ENCODE measurements around the gene CDH8. TPM values are rescaled to one million over a fixed set of nuclear protein-coding genes. Genes with fewer than 3 reads are reported as not detected.

Gene CDH8
- total and polyA plus RNA-seq, 2 of the 4 experiments (the other 2 are of a cell fraction) = not detected

GRCh38 chr16:61987474-61988012 is 48.7 kb downstream of the CDH8 start:
- ATAC-seq (ENCODE audit: low read depth) = no peak
- H4K91ac ChIP-seq (ENCODE audit: insufficient read depth, low read depth, low read length) = no peak overlapping the region
- H3K9me3 ChIP-seq (ENCODE audit: control insufficient read depth, insufficient read depth, low read length) = peaks cover 3% of the 10 kb centered on the region
- no peaks in the 10 kb centered on the region for H3K36me3 ChIP-seq (ENCODE audit: control insufficient read depth, insufficient read depth, low read length)
- H2BK20ac ChIP-seq (ENCODE audit: low read depth, low read length) = no peak overlapping the region
- WGBS, 2 experiments (ENCODE audit: extremely low coverage in 2 of 2, insufficient read length in 1 of 2) = no CpG with 5 or more reads among the region's 6 CpGs
- POLR2A ChIA-PET (ENCODE audit: unreplicated experiment) = no interaction called here
- no peak overlapping the region for H2AFZ ChIP-seq (replicated peaks; ENCODE audit: low read length, poor library complexity)
- H2AK5ac ChIP-seq (ENCODE audit: low read depth, low read length) = no peak overlapping the region
- no peak overlapping the region for H2BK120ac ChIP-seq (ENCODE audit: low read depth, low read length)
- in situ Hi-C loops (cut with MboI; ENCODE audit: low sequenced_read_pairs) = no loop called here
- H3K14ac ChIP-seq (replicated peaks; ENCODE audit: low read depth, low read length) = no peak overlapping the region
- no peak overlapping the region for H3K9ac ChIP-seq (ENCODE audit: low read depth, low read length)
- H3K27ac ChIP-seq (ENCODE audit: insufficient read depth, low read length) = no peak overlapping the region
- H3K4me3 ChIP-seq (ENCODE audit: insufficient read depth, low read depth, low read length) = no peak overlapping the region
- H3K18ac ChIP-seq (ENCODE audit: low read depth, low read length) = no peak overlapping the region
- no peak for DNase-seq
- no peak overlapping the region for H2BK15ac ChIP-seq (ENCODE audit: low read depth, low read length)
- H3K4ac ChIP-seq (ENCODE audit: low read depth, low read length) = no peak overlapping the region
- no peaks in the 10 kb centered on the region for H3K9me1 ChIP-seq (ENCODE audit: insufficient read depth, low read length)
- H3K79me1 ChIP-seq (ENCODE audit: low read depth in 1 of 2, low read length in 2 of 2) = no peaks in the 10 kb centered on the region
- no peak for TF ChIP-seq CHD1 (IDR thresholded peaks at IDR 0.05; ENCODE audit: low read depth, low read length)
- TF ChIP-seq RFX5 (IDR thresholded peaks at IDR 0.05; ENCODE audit: low read depth, low read length) = no peak
- TF ChIP-seq RCOR1 (IDR thresholded peaks at IDR 0.05; ENCODE audit: insufficient replicate concordance, low read length) = no peak
- no peak for TF ChIP-seq NFE2L2 (IDR thresholded peaks at IDR 0.05; ENCODE audit: low read depth, low read length)
- TF ChIP-seq CEBPB (IDR thresholded peaks at IDR 0.05; ENCODE audit: low read depth, low read length) = no peak
- TF ChIP-seq USF2 (IDR thresholded peaks at IDR 0.05; ENCODE audit: low read depth, low read length) = no peak
- no peak for TF ChIP-seq POLR2A (IDR thresholded peaks at IDR 0.05; ENCODE audit: low read depth, low read length)
- TF ChIP-seq FOS (IDR thresholded peaks at IDR 0.05; ENCODE audit: low read depth, low read length) = no peak
- no peak for TF ChIP-seq BHLHE40 (IDR thresholded peaks at IDR 0.05; ENCODE audit: low read depth, low read length)
- TF ChIP-seq, protein P1, sequence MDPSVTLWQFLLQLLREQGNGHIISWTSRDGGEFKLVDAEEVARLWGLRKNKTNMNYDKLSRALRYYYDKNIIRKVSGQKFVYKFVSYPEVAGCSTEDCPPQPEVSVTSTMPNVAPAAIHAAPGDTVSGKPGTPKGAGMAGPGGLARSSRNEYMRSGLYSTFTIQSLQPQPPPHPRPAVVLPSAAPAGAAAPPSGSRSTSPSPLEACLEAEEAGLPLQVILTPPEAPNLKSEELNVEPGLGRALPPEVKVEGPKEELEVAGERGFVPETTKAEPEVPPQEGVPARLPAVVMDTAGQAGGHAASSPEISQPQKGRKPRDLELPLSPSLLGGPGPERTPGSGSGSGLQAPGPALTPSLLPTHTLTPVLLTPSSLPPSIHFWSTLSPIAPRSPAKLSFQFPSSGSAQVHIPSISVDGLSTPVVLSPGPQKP (IDR thresholded peaks at IDR 0.05; ENCODE audit: borderline replicate concordance, low read depth, low read length) = no peak
- TF ChIP-seq RAD21 (IDR thresholded peaks at IDR 0.05; ENCODE audit: low read length) = no peak
- no peak for TF ChIP-seq CTCF (conservative IDR thresholded peaks at IDR 0.05; ENCODE audit: low read depth, low read length)
- H4K5ac ChIP-seq (ENCODE audit: low read depth, low read length) = no peak overlapping the region
- no peaks in the 10 kb centered on the region for H4K20me1 ChIP-seq (ENCODE audit: insufficient read depth, low read length)
- H3K23ac ChIP-seq (ENCODE audit: low read depth, low read length) = no peak overlapping the region
- H3K4me2 ChIP-seq (ENCODE audit: low read depth, low read length) = no peak overlapping the region
- no peaks in the 10 kb centered on the region for H3K27me3 ChIP-seq (ENCODE audit: control insufficient read depth, insufficient read depth, low read length)
- intact Hi-C loops (cut with micrococcal nuclease) = no loop called here
- H2AK9ac ChIP-seq (replicated peaks; ENCODE audit: low read depth, low read length, poor library complexity) = no peak overlapping the region
- H2BK5ac ChIP-seq (ENCODE audit: low read depth, low read length, poor library complexity, severe bottlenecking) = no peak overlapping the region
- dilution Hi-C loops (cut with HindIII; ENCODE audit: low sequenced_read_pairs, unreplicated experiment) = no loop called here
- BruUV-seq (replicated peaks) = no TSS peak
- H3K56ac ChIP-seq (ENCODE audit: extremely low read depth, insufficient read depth, low read length) = no peak overlapping the region
- no peak overlapping the region for H4K8ac ChIP-seq (ENCODE audit: low read depth in 2 of 2, low read length in 2 of 2)
- H3K4me1 ChIP-seq (ENCODE audit: control insufficient read depth, insufficient read depth, low read length) = no peaks in the 10 kb centered on the region
- CTCF ChIA-PET = no interaction called here
